GM12891 (cell line): Measurements from ENCODE around the gene GOLM1.

ENCODE experiments used
- DNase-seq: peaks from one replicate; pipeline ENCODE4 v3.0.0; 2011; ENCODE audit warnings: low spot score; ENCODE audit not compliant: insufficient read length
- FAIRE-seq: peaks from 2 replicates; lab custom pipeline; 2011; peaks lifted over from hg19 to GRCh38; lab: Jason Lieb, UNC
- PAX5 ChIP-seq: IDR thresholded peaks from 2 replicates; pipeline ENCODE4 v1.6.1; 2011; ENCODE audit warnings: low read length, moderate library complexity, mild to moderate bottlenecking; ENCODE audit not compliant: insufficient read depth, severe bottlenecking
- POLR2A ChIP-seq: IDR thresholded peaks from 2 replicates; pipeline ENCODE4 v1.6.1; 2011; ENCODE audit warnings: low read depth, low read length, control low read depth
- POLR2AphosphoS5 ChIP-seq: IDR thresholded peaks from 2 replicates; pipeline ENCODE4 v1.6.1; 2011; ENCODE audit warnings: low read depth, low read length, control low read depth
- POU2F2 ChIP-seq: IDR thresholded peaks from 2 replicates; pipeline ENCODE4 v1.6.1; 2011; ENCODE audit warnings: low read depth, mild to moderate bottlenecking, control low read depth, low read length, moderate library complexity
- SPI1 ChIP-seq: IDR thresholded peaks from 2 replicates; pipeline ENCODE4 v1.6.1; 2011; ENCODE audit warnings: low read depth, low read length, control low read depth
- TAF1 ChIP-seq: IDR thresholded peaks from 2 replicates; pipeline ENCODE4 v1.6.1; 2011; ENCODE audit warnings: low read depth, low read length, control low read depth

The GOLM1 gene

GRCh38 chr9:85995097-85995496 lies 104.3 kb downstream of the GOLM1 start:
- FAIRE-seq, result no peak
- TF ChIP-seq PAX5, result no peak
- no peak for TF ChIP-seq SPI1
- TF ChIP-seq POU2F2, result no peak
- no peak for TF ChIP-seq TAF1
- TF ChIP-seq POLR2AphosphoS5, result no peak
- no peak for TF ChIP-seq POLR2A
- no peak for DNase-seq

DNA sequence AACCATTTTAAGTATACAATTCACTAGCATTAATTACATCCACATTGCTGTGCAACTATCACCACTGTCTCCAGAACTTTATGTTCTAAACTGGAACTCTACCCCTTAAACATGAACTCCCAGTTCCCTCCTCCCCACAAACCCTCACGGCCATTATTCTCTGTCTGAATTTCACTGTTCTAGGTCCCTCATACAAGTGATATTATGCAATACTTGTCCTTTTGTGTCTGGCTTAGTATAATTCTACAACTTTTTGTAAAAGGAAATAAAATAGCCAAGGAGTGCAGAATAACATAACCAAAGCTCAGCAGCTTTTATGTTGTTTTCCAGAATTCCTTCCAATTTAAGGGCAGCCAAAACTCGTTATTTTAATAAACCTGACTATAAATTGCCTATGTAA lies 105.2 kb downstream of the GOLM1 start:
- FAIRE-seq (no peak), DNase-seq (no peak)
- TF ChIP-seq SPI1 (no peak), POU2F2 (no peak)

GRCh38 chr9:85987236-85987635 lies 112.1 kb downstream of the GOLM1 start:
- TF ChIP-seq TAF1, result no peak
- no peak for TF ChIP-seq POLR2A
- no peak for TF ChIP-seq POU2F2
- TF ChIP-seq SPI1, result no peak
- no peak for TF ChIP-seq PAX5
- TF ChIP-seq POLR2AphosphoS5, result no peak
- DNase-seq, result no peak
- no peak for FAIRE-seq

DNA sequence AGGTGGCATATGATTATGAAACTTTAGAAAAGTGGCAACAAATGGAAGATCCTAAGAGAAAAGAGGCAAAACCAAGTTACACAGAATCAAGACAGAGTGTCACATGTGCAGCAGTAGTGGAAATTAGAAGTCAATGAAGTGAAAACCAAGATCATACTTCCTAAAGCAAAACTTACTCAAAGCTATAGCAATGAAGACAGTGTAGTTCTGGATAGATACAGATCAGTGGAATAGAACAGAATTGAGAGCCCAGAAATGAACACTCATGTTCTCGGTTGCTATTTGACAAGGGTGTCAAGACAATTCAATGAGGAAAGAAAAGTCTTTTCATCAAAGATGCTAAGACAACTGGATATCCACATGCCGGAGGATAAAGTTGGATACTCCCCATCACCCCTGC lies 114.9 kb downstream of the GOLM1 start:
- FAIRE-seq (no peak), DNase-seq (no peak)
- TF ChIP-seq SPI1 (no peak), POLR2AphosphoS5 (no peak), TAF1 (no peak), PAX5 (no peak), POLR2A (no peak), POU2F2 (no peak)

DNA sequence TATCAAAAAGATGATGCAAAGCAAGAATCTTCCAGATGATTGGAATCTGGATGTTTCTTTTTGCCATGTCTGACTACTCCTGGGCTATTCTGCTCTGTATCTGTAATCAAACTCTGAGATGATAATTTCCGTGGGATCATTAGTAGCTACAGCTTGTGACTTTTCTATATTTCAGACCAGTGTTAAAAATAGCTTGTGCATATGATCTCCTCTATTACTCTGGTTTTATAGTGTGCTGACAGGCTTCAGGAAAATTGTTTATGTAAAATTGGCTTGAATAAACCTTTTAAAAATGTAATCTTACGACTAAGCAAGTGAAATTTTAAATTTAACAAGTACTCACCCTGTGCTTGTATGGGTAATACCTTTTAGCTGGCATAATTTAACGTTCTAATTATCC lies 118.0 kb downstream of the GOLM1 start:
- TF ChIP-seq POLR2AphosphoS5 (no peak), TAF1 (no peak), POLR2A (no peak), SPI1 (no peak)
- no peak for FAIRE-seq
- DNase-seq, result no peak

DNA sequence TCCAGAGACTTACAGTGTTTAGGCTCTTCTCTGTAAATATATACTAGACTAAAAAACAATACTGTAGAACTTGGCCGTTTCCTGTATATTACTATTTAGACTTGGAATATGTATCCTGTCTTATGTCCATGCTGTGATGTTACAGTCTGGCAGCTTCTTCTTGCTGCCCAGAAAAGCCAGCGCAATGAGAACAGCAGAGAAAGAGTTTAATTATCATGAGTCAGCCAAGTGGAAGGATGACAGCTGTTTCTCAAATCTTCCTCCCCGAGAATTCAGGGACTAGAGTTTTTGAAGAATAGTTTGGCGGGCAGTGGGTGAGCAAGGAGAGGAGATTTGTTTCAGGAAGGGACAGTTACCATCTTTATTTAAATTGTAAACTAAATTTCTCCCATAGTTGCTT lies 120.9 kb downstream of the GOLM1 start:
- no peak for TF ChIP-seq SPI1
- TF ChIP-seq TAF1, result no peak
- TF ChIP-seq PAX5, result no peak
- TF ChIP-seq POLR2A, result no peak
- no peak for TF ChIP-seq POU2F2
- no peak for TF ChIP-seq POLR2AphosphoS5
- FAIRE-seq, result no peak
- DNase-seq, result no peak
